HepG2 (cell line): ENCODE results near the gene OSER1.

Experiments used
- CREB1 ChIP-seq, 2 experiments: fragments of 450-650 bp in 1 of 2; IDR thresholded peaks; 2 replicates each; pipeline ENCODE4 v1.6.1; 2016 to 2017; ENCODE audit warnings: control low read depth in 1 of 2, mild to moderate bottlenecking in 1 of 2, missing compliant biosample characterization in 1 of 2, missing genetic modification characterization in 1 of 2
- FOXJ3 ChIP-seq: sonication (generic); formaldehyde crosslinking; IDR thresholded peaks from 2 replicates; pipeline ENCODE4 v1.4.0; 2020; ENCODE audit warnings: missing genetic modification reagents, mild to moderate bottlenecking, borderline replicate concordance
- GTF2F1 ChIP-seq: fragments of 150-350 bp; IDR thresholded peaks from 2 replicates; pipeline ENCODE4 v1.6.1; 2014; ENCODE audit warnings: low read length
- KDM5B ChIP-seq: sonication (generic); formaldehyde crosslinking; IDR thresholded peaks from 2 replicates; pipeline ENCODE4 v1.4.0; 2020; ENCODE audit warnings: missing genetic modification reagents, mild to moderate bottlenecking, borderline replicate concordance
- KMT2A ChIP-seq: sonication (generic); formaldehyde crosslinking; IDR thresholded peaks from 2 replicates; pipeline ENCODE4 v1.4.0; 2020; ENCODE audit warnings: missing genetic modification reagents
- MAFF ChIP-seq: IDR thresholded peaks from 2 replicates; pipeline ENCODE4 v1.6.1; 2011; ENCODE audit warnings: low read depth, low read length, improper control_type of control experiment
- PCBP1 ChIP-seq: fragments of 200-400 bp; formaldehyde crosslinking; IDR thresholded peaks from 2 replicates; pipeline ENCODE4 v1.6.1; 2017; ENCODE audit warnings: mild to moderate bottlenecking, low read depth, low read length, borderline replicate concordance
- POLR2A ChIP-seq, 2 experiments: IDR thresholded peaks; 2 replicates each; pipeline ENCODE4 v1.6.1; 2011; ENCODE audit warnings: low read depth in 2 of 2, low read length in 2 of 2, mild to moderate bottlenecking in 1 of 2, moderate library complexity in 1 of 2; ENCODE audit not compliant: insufficient read depth in 1 of 2
- SMC3 ChIP-seq: IDR thresholded peaks from 2 replicates; pipeline ENCODE4 v1.6.1; 2011; ENCODE audit warnings: low read length, improper control_type of control experiment
- SPEN ChIP-seq: sonication (generic); formaldehyde crosslinking; IDR thresholded peaks from 2 replicates; pipeline ENCODE4 v1.5.1; 2020; ENCODE audit warnings: low read depth, mild to moderate bottlenecking, missing genetic modification reagents
- TF ChIP-seq, protein P1 (sequence below): sonication (generic); formaldehyde crosslinking; IDR thresholded peaks from 2 replicates; pipeline ENCODE4 v1.5.0; 2020; ENCODE audit warnings: mild to moderate bottlenecking, missing genetic modification reagents, moderate library complexity
- TF ChIP-seq, protein P2 (sequence below): sonication (generic); formaldehyde crosslinking; IDR thresholded peaks from 2 replicates; pipeline ENCODE4 v1.5.0; 2020; ENCODE audit warnings: mild to moderate bottlenecking, missing genetic modification reagents, borderline replicate concordance
- TF ChIP-seq, protein P3 (sequence below): sonication (generic); formaldehyde crosslinking; IDR thresholded peaks from 2 replicates; pipeline ENCODE4 v1.8.0; 2022; ENCODE audit warnings: mild to moderate bottlenecking, missing genetic modification reagents; ENCODE audit not compliant: insufficient replicate concordance
- TF ChIP-seq, protein P4 (sequence below): sonication (generic); formaldehyde crosslinking; IDR thresholded peaks from 2 replicates; pipeline ENCODE4 v1.4.0; 2020; ENCODE audit warnings: low read depth, mild to moderate bottlenecking, missing genetic modification reagents

DNA sequence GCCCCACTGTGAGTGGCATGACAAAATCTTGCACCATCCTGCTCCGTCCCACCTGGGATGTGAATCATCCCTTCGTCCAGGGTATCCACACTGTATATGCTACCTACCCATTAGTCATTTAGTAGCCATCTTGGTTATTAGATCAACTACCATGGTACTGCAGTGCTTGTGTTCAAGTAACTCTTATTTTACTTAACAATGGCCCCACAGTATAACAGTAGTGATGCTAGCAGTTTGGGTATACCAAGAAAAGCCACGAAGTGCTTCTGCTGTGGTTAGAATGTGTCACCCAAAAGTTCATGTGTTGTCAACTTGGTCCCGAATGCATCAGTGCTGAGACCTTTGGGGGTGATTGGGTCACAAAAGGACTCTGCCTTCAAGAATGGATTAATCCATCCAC is 11.7 kb downstream of the OSER1 start:
- TF ChIP-seq, protein P1, sequence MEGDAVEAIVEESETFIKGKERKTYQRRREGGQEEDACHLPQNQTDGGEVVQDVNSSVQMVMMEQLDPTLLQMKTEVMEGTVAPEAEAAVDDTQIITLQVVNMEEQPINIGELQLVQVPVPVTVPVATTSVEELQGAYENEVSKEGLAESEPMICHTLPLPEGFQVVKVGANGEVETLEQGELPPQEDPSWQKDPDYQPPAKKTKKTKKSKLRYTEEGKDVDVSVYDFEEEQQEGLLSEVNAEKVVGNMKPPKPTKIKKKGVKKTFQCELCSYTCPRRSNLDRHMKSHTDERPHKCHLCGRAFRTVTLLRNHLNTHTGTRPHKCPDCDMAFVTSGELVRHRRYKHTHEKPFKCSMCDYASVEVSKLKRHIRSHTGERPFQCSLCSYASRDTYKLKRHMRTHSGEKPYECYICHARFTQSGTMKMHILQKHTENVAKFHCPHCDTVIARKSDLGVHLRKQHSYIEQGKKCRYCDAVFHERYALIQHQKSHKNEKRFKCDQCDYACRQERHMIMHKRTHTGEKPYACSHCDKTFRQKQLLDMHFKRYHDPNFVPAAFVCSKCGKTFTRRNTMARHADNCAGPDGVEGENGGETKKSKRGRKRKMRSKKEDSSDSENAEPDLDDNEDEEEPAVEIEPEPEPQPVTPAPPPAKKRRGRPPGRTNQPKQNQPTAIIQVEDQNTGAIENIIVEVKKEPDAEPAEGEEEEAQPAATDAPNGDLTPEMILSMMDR = no peak
- TF ChIP-seq MAFF (no peak), FOXJ3 (CRISPR knock-in tag) (no peak), PCBP1 (no peak), KMT2A (CRISPR knock-in tag) (no peak), POLR2A (IDR thresholded peaks at IDR 0.05; ENCODE audit: insufficient read depth in 1 of 2, low read depth in 2 of 2, low read length in 2 of 2) (no peak), KDM5B (CRISPR knock-in tag) (no peak), CREB1 (IDR thresholded peaks at IDR 0.05) (no peak), CREB1 (CRISPR knock-in tag; IDR thresholded peaks at IDR 0.05) (no peak), SMC3 (no peak), SPEN (no peak), GTF2F1 (no peak)
- TF ChIP-seq, protein P2, sequence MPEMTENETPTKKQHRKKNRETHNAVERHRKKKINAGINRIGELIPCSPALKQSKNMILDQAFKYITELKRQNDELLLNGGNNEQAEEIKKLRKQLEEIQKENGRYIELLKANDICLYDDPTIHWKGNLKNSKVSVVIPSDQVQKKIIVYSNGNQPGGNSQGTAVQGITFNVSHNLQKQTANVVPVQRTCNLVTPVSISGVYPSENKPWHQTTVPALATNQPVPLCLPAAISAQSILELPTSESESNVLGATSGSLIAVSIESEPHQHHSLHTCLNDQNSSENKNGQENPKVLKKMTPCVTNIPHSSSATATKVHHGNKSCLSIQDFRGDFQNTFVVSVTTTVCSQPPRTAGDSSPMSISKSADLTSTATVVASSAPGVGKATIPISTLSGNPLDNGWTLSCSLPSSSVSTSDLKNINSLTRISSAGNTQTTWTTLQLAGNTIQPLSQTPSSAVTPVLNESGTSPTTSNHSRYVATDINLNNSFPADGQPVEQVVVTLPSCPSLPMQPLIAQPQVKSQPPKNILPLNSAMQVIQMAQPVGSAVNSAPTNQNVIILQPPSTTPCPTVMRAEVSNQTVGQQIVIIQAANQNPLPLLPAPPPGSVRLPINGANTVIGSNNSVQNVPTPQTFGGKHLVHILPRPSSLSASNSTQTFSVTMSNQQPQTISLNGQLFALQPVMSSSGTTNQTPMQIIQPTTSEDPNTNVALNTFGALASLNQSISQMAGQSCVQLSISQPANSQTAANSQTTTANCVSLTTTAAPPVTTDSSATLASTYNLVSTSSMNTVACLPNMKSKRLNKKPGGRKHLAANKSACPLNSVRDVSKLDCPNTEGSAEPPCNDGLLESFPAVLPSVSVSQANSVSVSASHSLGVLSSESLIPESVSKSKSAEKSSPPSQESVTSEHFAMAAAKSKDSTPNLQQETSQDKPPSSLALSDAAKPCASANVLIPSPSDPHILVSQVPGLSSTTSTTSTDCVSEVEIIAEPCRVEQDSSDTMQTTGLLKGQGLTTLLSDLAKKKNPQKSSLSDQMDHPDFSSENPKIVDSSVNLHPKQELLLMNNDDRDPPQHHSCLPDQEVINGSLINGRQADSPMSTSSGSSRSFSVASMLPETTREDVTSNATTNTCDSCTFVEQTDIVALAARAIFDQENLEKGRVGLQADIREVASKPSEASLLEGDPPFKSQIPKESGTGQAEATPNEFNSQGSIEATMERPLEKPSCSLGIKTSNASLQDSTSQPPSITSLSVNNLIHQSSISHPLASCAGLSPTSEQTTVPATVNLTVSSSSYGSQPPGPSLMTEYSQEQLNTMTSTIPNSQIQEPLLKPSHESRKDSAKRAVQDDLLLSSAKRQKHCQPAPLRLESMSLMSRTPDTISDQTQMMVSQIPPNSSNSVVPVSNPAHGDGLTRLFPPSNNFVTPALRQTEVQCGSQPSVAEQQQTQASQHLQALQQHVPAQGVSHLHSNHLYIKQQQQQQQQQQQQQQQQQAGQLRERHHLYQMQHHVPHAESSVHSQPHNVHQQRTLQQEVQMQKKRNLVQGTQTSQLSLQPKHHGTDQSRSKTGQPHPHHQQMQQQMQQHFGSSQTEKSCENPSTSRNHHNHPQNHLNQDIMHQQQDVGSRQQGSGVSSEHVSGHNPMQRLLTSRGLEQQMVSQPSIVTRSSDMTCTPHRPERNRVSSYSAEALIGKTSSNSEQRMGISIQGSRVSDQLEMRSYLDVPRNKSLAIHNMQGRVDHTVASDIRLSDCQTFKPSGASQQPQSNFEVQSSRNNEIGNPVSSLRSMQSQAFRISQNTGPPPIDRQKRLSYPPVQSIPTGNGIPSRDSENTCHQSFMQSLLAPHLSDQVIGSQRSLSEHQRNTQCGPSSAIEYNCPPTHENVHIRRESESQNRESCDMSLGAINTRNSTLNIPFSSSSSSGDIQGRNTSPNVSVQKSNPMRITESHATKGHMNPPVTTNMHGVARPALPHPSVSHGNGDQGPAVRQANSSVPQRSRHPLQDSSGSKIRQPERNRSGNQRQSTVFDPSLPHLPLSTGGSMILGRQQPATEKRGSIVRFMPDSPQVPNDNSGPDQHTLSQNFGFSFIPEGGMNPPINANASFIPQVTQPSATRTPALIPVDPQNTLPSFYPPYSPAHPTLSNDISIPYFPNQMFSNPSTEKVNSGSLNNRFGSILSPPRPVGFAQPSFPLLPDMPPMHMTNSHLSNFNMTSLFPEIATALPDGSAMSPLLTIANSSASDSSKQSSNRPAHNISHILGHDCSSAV = no peak
- TF ChIP-seq, protein P3, sequence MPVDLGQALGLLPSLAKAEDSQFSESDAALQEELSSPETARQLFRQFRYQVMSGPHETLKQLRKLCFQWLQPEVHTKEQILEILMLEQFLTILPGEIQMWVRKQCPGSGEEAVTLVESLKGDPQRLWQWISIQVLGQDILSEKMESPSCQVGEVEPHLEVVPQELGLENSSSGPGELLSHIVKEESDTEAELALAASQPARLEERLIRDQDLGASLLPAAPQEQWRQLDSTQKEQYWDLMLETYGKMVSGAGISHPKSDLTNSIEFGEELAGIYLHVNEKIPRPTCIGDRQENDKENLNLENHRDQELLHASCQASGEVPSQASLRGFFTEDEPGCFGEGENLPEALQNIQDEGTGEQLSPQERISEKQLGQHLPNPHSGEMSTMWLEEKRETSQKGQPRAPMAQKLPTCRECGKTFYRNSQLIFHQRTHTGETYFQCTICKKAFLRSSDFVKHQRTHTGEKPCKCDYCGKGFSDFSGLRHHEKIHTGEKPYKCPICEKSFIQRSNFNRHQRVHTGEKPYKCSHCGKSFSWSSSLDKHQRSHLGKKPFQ (CRISPR knock-in tag) = no peak
- TF ChIP-seq, protein P4, sequence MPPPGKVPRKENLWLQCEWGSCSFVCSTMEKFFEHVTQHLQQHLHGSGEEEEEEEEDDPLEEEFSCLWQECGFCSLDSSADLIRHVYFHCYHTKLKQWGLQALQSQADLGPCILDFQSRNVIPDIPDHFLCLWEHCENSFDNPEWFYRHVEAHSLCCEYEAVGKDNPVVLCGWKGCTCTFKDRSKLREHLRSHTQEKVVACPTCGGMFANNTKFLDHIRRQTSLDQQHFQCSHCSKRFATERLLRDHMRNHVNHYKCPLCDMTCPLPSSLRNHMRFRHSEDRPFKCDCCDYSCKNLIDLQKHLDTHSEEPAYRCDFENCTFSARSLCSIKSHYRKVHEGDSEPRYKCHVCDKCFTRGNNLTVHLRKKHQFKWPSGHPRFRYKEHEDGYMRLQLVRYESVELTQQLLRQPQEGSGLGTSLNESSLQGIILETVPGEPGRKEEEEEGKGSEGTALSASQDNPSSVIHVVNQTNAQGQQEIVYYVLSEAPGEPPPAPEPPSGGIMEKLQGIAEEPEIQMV (CRISPR knock-in tag) = no peak
